HFFc6 (cell line): ENCODE data around the gene NPNT. TPM values are rescaled to one million over a fixed set of nuclear protein-coding genes. Genes with fewer than 3 reads are reported as not detected.

Experiments
- DNase-seq: peaks from one replicate; pipeline ENCODE4 v3.0.0-alpha.2; 2018
- H3K27ac Mint-ChIP-seq: 2 replicates; pipeline ENCODE4 v1.8.0; 2020; ENCODE audit warnings: mild to moderate bottlenecking, mixed read lengths
- H3K27me3 Mint-ChIP-seq: 2 replicates; pipeline ENCODE4 v1.8.0; 2021; ENCODE audit warnings: mild to moderate bottlenecking, moderate library complexity, mixed read lengths; ENCODE audit not compliant: insufficient read depth
- H3K36me3 Mint-ChIP-seq: 2 replicates; pipeline ENCODE4 v1.8.0; 2021; ENCODE audit warnings: low read depth, mixed read lengths
- H3K4me1 Mint-ChIP-seq: 2 replicates; pipeline ENCODE4 v1.8.0; 2020; ENCODE audit warnings: low read depth, mixed read lengths
- H3K4me3 Mint-ChIP-seq: 2 replicates; pipeline ENCODE4 v1.8.0; 2020; ENCODE audit warnings: mild to moderate bottlenecking, moderate library complexity, mixed read lengths
- H3K9me3 Mint-ChIP-seq: 2 replicates; pipeline ENCODE4 v1.8.0; 2020; ENCODE audit warnings: mild to moderate bottlenecking, mixed read lengths
- CTCF ChIP-seq: fragments of 200-600 bp; sonication (generic); IDR thresholded peaks from 2 replicates; pipeline ENCODE4 v1.5.0; 2021; ENCODE audit warnings: antibody characterized with exemption, mild to moderate bottlenecking
- total RNA-seq, 6 experiments: library from RNA; stranded (reverse); fragmentation: NEBNext Ultra II Directional; extraction: Animal tissue kit (Norgen Biotek cat#: 25700); gene quantifications; 2 replicates in 1 of 6; 3 replicates in 5 of 6; pipeline ENCODE4 v1.2.3, GENCODE V29; 2021

The NPNT gene
- total RNA-seq, 6 experiments from 2014 or later, result not detected

DNA sequence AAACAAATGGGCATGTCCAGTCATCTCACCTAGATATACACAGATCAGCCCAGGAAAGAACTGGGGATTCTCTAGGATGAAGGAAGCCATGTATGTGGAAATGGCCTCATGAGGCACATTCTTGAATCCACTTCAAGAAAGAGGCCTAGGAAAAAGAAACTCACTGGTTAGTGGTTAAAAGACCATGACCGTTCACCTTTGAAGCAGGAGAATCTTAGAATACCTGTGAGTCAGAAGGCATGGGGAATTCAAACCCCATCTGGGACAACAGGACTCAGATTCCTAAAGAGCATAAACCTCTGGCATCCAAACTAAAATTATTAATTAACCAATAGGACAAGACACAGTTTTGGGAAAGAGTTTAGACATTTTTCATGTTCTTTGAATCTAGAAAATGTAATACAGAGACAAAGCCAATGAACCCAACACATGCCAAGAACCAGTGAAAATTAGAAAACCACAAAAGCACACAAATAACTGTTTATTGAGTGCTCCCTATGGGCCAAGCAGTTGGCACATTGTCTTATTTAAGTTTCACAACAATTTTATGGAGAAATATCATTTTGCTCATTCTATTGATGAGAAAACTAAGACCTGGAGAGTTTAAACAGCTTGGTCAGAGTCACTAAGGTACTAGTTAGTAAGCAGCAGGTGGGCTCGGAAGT is 97.5 kb downstream of the NPNT start:
- H3K4me3 Mint-ChIP-seq, result no peak overlapping the region
- no peaks in the 10 kb centered on the region for H3K36me3 Mint-ChIP-seq
- H3K27ac Mint-ChIP-seq, result no peak overlapping the region
- no peak for TF ChIP-seq CTCF
- DNase-seq, result no peak
- H3K4me1 Mint-ChIP-seq, result peaks cover 27% of the 10 kb centered on the region
- H3K27me3 Mint-ChIP-seq, result peaks cover 8% of the 10 kb centered on the region
- H3K9me3 Mint-ChIP-seq, result peaks cover 14% of the 10 kb centered on the region; the same call in 1 of the 2 replicates

- H3K27me3 Mint-ChIP-seq, result peaks cover 8% of the 10 kb centered on the region
- H3K36me3 Mint-ChIP-seq, result no peaks in the 10 kb centered on the region
- no peak for DNase-seq
- H3K9me3 Mint-ChIP-seq, result peaks cover 1% of the 10 kb centered on the region; the same call in 1 of the 2 replicates
- H3K27ac Mint-ChIP-seq, result no peak overlapping the region
- no peak for TF ChIP-seq CTCF
- peaks cover 23% of the 10 kb centered on the region for H3K4me1 Mint-ChIP-seq
- H3K4me3 Mint-ChIP-seq, result no peak overlapping the region
These were observed 98.8 kb downstream of the NPNT start for GRCh38 chr4:105994061-105994460.

GRCh38 chr4:105994841-105995501 is 99.7 kb downstream of the NPNT start:
- peaks cover 14% of the 10 kb centered on the region for H3K4me1 Mint-ChIP-seq
- no peaks in the 10 kb centered on the region for H3K36me3 Mint-ChIP-seq

GRCh38 chr4:105996845-105997244 is 101.6 kb downstream of the NPNT start:
- Mint-ChIP-seq H3K27me3 (peaks cover 17% of the 10 kb centered on the region), H3K27ac (no peak overlapping the region), H3K36me3 (no peaks in the 10 kb centered on the region), H3K4me1 (no peaks in the 10 kb centered on the region), H3K9me3 (no peaks in the 10 kb centered on the region), H3K4me3 (no peak overlapping the region)
- no peak for DNase-seq
- no peak for TF ChIP-seq CTCF

More at GRCh38 chr4:105994841-105995501, 99.7 kb downstream of the NPNT start:
- Mint-ChIP-seq H3K9me3 (no peaks in the 10 kb centered on the region), H3K27me3 (peaks cover 14% of the 10 kb centered on the region), H3K4me3 (no peak overlapping the region), H3K27ac (no peak overlapping the region)
- no peak for TF ChIP-seq CTCF
- DNase-seq, result no peak

- Mint-ChIP-seq H3K4me3 (no peak overlapping the region), H3K4me1 (no peaks in the 10 kb centered on the region), H3K27ac (no peak overlapping the region), H3K9me3 (no peaks in the 10 kb centered on the region), H3K36me3 (no peaks in the 10 kb centered on the region), H3K27me3 (peaks cover 17% of the 10 kb centered on the region)
- DNase-seq, result no peak
- no peak for TF ChIP-seq CTCF
These were observed 103.1 kb downstream of the NPNT start for GRCh38 chr4:105998171-105999063.
